ENCODE results near the gene DZIP1L. TPM values are rescaled to one million over a fixed set of nuclear protein-coding genes. Genes with fewer than 3 reads are reported as not detected.

Gene DZIP1L
- total and polyA plus RNA-seq, 9 of the 15 experiments (the other 6 are each of a cell fraction or from before 2014, with no cell fraction given), result 0.03 to 1.5 (median 0.48) TPM; not detected in 1

DNA sequence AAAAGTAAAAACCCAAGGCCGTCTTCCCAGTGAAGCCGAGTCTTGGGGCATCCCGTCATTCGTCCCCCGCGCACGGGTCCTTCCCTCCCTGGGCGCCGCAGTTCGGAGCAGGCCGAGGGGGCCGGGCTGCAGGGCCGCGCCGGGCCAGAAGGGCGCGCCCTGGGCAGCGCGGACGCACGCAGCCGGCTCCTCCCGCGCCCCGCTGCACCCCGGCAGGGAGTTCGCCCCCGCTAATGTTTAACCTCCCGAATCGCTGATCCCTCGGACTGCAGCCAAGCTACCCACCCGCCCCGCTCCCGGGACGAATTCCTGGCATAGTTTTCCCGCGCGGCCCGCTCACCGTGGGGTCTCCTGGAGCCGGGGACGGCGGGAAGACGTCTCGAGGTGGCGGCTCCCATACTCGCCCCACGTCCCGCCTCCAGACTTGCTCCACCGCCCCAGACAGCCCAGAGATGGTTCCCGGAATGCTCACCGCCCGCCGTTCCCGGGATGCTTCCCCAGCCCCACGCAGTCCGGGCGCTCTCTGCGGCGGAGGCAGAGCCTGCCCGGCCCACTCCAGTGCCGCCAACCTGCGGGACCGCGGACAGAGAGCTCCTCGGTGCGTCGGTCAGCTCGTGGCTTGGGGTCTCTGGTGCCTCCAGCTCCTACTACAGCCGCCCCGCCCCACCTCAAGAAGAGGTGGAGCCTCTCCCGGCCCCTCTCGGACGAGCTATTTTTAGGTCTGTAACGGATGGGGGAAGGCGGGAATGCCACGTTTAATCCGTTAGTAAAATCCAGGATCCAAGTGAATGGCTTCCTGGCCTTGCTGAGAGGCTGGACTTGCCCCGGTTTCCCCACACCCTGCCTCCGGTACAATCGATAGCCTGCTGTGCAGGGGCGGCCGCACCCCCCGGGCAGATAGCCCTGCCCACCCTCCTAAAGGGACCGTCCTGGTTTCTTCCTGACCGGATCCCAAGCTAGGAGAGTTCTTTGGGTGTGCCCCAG is at the start of gene DZIP1L (continued):
- TF ChIP-seq FOXA3 (CRISPR knock-in tag; conservative IDR thresholded peaks at IDR 0.05 in 1 of 2, IDR thresholded peaks at IDR 0.05 in 1 of 2) (no peak), IFI16 (CRISPR knock-in tag; IDR thresholded peaks at IDR 0.05) (no peak), MBD2 (IDR thresholded peaks at IDR 0.05; ENCODE audit: borderline replicate concordance, low read depth) (no peak), FOXO4 (CRISPR knock-in tag; IDR thresholded peaks at IDR 0.05) (no peak), FOSL1 (tag; conservative IDR thresholded peaks at IDR 0.05) (0 out of 2 replicates have a peak, but pooled peaks have one; percentile 24), ZNF551 (CRISPR knock-in tag; IDR thresholded peaks at IDR 0.05) (no peak), POLR3A (IDR thresholded peaks at IDR 0.05; ENCODE audit: borderline replicate concordance, extremely low read depth, insufficient read depth, insufficient read length) (no peak), STAT5A (IDR thresholded peaks at IDR 0.05; ENCODE audit: borderline replicate concordance, low read length) (no peak), NCOA6 (IDR thresholded peaks at IDR 0.05) (no peak), PTBP1 (IDR thresholded peaks at IDR 0.05; ENCODE audit: low read depth, low read length) (no peak), ZFP30 (CRISPR knock-in tag; IDR thresholded peaks at IDR 0.05; ENCODE audit: borderline replicate concordance) (no peak), MXD1 (CRISPR knock-in tag; IDR thresholded peaks at IDR 0.05; ENCODE audit: borderline replicate concordance, poor library complexity, severe bottlenecking) (no peak), SMAD1 (IDR thresholded peaks at IDR 0.05; ENCODE audit: low read depth, low read length, partially characterized antibody) (no peak), NR2C1 (IDR thresholded peaks at IDR 0.05) (no peak), NR2C1 (tag; IDR thresholded peaks at IDR 0.05) (no peak), SPI1 (IDR thresholded peaks at IDR 0.05; ENCODE audit: borderline replicate concordance, low read depth, low read length) (no peak)
- TF ChIP-seq, protein P1, sequence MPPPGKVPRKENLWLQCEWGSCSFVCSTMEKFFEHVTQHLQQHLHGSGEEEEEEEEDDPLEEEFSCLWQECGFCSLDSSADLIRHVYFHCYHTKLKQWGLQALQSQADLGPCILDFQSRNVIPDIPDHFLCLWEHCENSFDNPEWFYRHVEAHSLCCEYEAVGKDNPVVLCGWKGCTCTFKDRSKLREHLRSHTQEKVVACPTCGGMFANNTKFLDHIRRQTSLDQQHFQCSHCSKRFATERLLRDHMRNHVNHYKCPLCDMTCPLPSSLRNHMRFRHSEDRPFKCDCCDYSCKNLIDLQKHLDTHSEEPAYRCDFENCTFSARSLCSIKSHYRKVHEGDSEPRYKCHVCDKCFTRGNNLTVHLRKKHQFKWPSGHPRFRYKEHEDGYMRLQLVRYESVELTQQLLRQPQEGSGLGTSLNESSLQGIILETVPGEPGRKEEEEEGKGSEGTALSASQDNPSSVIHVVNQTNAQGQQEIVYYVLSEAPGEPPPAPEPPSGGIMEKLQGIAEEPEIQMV (tag; conservative IDR thresholded peaks at IDR 0.05; ENCODE audit: low read depth), result no peak
- TF ChIP-seq, protein P2, sequence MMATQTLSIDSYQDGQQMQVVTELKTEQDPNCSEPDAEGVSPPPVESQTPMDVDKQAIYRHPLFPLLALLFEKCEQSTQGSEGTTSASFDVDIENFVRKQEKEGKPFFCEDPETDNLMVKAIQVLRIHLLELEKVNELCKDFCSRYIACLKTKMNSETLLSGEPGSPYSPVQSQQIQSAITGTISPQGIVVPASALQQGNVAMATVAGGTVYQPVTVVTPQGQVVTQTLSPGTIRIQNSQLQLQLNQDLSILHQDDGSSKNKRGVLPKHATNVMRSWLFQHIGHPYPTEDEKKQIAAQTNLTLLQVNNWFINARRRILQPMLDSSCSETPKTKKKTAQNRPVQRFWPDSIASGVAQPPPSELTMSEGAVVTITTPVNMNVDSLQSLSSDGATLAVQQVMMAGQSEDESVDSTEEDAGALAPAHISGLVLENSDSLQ (IDR thresholded peaks at IDR 0.05), result no peak
- TF ChIP-seq, protein P3, sequence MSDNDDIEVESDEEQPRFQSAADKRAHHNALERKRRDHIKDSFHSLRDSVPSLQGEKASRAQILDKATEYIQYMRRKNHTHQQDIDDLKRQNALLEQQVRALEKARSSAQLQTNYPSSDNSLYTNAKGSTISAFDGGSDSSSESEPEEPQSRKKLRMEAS (CRISPR knock-in tag; IDR thresholded peaks at IDR 0.05), result no peak
- TF ChIP-seq, protein P4, sequence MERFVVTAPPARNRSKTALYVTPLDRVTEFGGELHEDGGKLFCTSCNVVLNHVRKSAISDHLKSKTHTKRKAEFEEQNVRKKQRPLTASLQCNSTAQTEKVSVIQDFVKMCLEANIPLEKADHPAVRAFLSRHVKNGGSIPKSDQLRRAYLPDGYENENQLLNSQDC (CRISPR knock-in tag; IDR thresholded peaks at IDR 0.05), result no peak
- TF ChIP-seq, protein P5, sequence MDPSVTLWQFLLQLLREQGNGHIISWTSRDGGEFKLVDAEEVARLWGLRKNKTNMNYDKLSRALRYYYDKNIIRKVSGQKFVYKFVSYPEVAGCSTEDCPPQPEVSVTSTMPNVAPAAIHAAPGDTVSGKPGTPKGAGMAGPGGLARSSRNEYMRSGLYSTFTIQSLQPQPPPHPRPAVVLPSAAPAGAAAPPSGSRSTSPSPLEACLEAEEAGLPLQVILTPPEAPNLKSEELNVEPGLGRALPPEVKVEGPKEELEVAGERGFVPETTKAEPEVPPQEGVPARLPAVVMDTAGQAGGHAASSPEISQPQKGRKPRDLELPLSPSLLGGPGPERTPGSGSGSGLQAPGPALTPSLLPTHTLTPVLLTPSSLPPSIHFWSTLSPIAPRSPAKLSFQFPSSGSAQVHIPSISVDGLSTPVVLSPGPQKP (CRISPR knock-in tag; IDR thresholded peaks at IDR 0.05), result no peak

All from K562 (cell line).